GM12878 (cell line): ENCODE measurements around the gene GJA10. TPM values are rescaled to one million over a fixed set of nuclear protein-coding genes. Genes with fewer than 3 reads are reported as not detected.

Experiments
- ATAC-seq: fragments of 200-7000 bp; cut with Tn5 transposase; 3 replicates; pipeline ENCODE4 v1.9.1; 2020; ENCODE audit warnings: mild to moderate bottlenecking, moderate library complexity
- BruUV-seq: library from RNA; stranded (reverse); fragments of 400-500 nt; replicated peaks from 2 replicates; lab custom pipeline; 2021; lab: Mats Ljungman, UMichigan
- CTCF ChIA-PET: fragments of 300-600 bp; sonication (Branson Sonifier 250); formaldehyde crosslinking; extraction: SDS; loops from one replicate; lab custom pipeline; 2021; ENCODE audit warnings: inconsistent platforms; lab: Yijun Ruan, JAX
- POLR2A ChIA-PET: fragments of 350-600 bp; formaldehyde crosslinking; extraction: SDS; loops from one replicate; lab custom pipeline; 2021; ENCODE audit warnings: inconsistent platforms; lab: Charles Lee
- RAD21 ChIA-PET: fragments of 300-600 bp; sonication (Branson Sonifier 250); formaldehyde crosslinking; loops from one replicate; lab custom pipeline; 2023; ENCODE audit warnings: antibody characterized with exemption; ENCODE audit not compliant: unreplicated experiment; lab: Charles Lee
- SMC1A ChIA-PET: fragments of 300-600 bp; sonication (Branson Sonifier 250); formaldehyde crosslinking; loops from one replicate; lab custom pipeline; 2023; ENCODE audit not compliant: unreplicated experiment, uncharacterized antibody; lab: Charles Lee
- DNase-seq: peaks from one replicate; pipeline ENCODE4 v3.0.0-alpha.2; 2011; ENCODE audit warnings: low read depth, low spot score
- FAIRE-seq: peaks from 3 replicates; lab custom pipeline; 2011; peaks lifted over from hg19 to GRCh38; lab: Jason Lieb, UNC
- H2AFZ ChIP-seq: 2 replicates; pipeline ENCODE4 v1.6.0; 2011; ENCODE audit warnings: low read depth, low read length, control low read depth; ENCODE audit not compliant: control insufficient read depth
- H3K27ac ChIP-seq: 2 replicates; pipeline ENCODE4 v1.5.1; 2011; ENCODE audit warnings: control low read depth; ENCODE audit not compliant: control insufficient read depth, insufficient read depth
- H3K27me3 ChIP-seq, 2 experiments: replicated peaks in 1 of 2; 2 replicates each; pipeline versions ENCODE4 v1.6.0 to v1.6.1; 2011; ENCODE audit warnings: low read length in 1 of 2; ENCODE audit not compliant: control insufficient read depth in 2 of 2, insufficient read depth in 2 of 2
- H3K36me3 ChIP-seq, 2 experiments: 2 replicates each; pipeline ENCODE4 v1.5.1; 2011; ENCODE audit warnings: low read length in 1 of 2; ENCODE audit not compliant: control insufficient read depth in 2 of 2, insufficient read depth in 2 of 2
- H3K4me1 ChIP-seq: 2 replicates; pipeline ENCODE4 v1.6.1; 2011; ENCODE audit warnings: mild to moderate bottlenecking, low read length, moderate library complexity, mixed read lengths; ENCODE audit not compliant: control insufficient read depth, insufficient read depth
- H3K4me2 ChIP-seq: 2 replicates; pipeline ENCODE4 v1.6.0; 2011; ENCODE audit warnings: control low read depth; ENCODE audit not compliant: control insufficient read depth, insufficient read depth
- H3K4me3 ChIP-seq: fragments of 200-600 bp; sonication (generic); 2 replicates; pipeline ENCODE4 v1.5.1; 2016
- H3K79me2 ChIP-seq: 2 replicates; pipeline ENCODE4 v1.6.0; 2011; ENCODE audit warnings: low read length; ENCODE audit not compliant: control insufficient read depth, insufficient read depth
- H3K9ac ChIP-seq: 2 replicates; pipeline ENCODE4 v1.8.0; 2011; ENCODE audit warnings: low read length, control low read depth, mixed read lengths; ENCODE audit not compliant: control insufficient read depth, insufficient read depth
- H3K9me3 ChIP-seq: replicated peaks from 3 replicates; pipeline ENCODE4 v1.5.1; 2011; ENCODE audit warnings: mild to moderate bottlenecking, low read length; ENCODE audit not compliant: control insufficient read depth, insufficient read depth
- H4K20me1 ChIP-seq: 2 replicates; pipeline ENCODE4 v1.6.0; 2011; ENCODE audit not compliant: control insufficient read depth, insufficient read depth
- BMI1 ChIP-seq: fragments of 450-650 bp; IDR thresholded peaks from 2 replicates; pipeline ENCODE4 v1.6.1; 2016; ENCODE audit warnings: mild to moderate bottlenecking, moderate library complexity, borderline replicate concordance
- CBX3 ChIP-seq: fragments of 200-600 bp; sonication (generic); IDR thresholded peaks from 2 replicates; pipeline ENCODE4 v1.6.1; 2016; ENCODE audit warnings: low read depth, borderline replicate concordance
- CBX5 ChIP-seq: sonication (generic); IDR thresholded peaks from 2 replicates; pipeline ENCODE4 v1.6.1; 2016; ENCODE audit warnings: low read depth, moderate library complexity, mild to moderate bottlenecking, inconsistent platforms
- CEBPZ ChIP-seq: fragments of 150-350 bp; IDR thresholded peaks from 2 replicates; pipeline ENCODE4 v1.6.1; 2016; ENCODE audit warnings: low read depth, low read length
- CHD2 ChIP-seq: IDR thresholded peaks from 2 replicates; pipeline ENCODE4 v1.6.1; 2011; ENCODE audit warnings: low read depth, low read length, improper control_type of control experiment, borderline replicate concordance
- E2F4 ChIP-seq: IDR thresholded peaks from 2 replicates; pipeline ENCODE4 v1.6.1; 2012; ENCODE audit warnings: low read depth, low read length, improper control_type of control experiment
- E4F1 ChIP-seq: fragments of 450-650 bp; IDR thresholded peaks from 2 replicates; pipeline ENCODE4 v1.6.1; 2018; ENCODE audit warnings: borderline replicate concordance, mild to moderate bottlenecking; ENCODE audit not compliant: partially characterized antibody
- HDAC2 ChIP-seq: fragments of 200-600 bp; sonication (generic); IDR thresholded peaks from 2 replicates; pipeline ENCODE4 v1.6.1; 2017
- JUNB ChIP-seq: IDR thresholded peaks from 2 replicates; pipeline ENCODE4 v1.6.1; 2016; ENCODE audit warnings: antibody characterized with exemption, mild to moderate bottlenecking
- NKRF ChIP-seq: fragments of 450-650 bp; conservative IDR thresholded peaks from 2 replicates; pipeline ENCODE4 v1.6.1; 2017; ENCODE audit warnings: mild to moderate bottlenecking, moderate library complexity
- RCOR1 ChIP-seq: conservative IDR thresholded peaks from 2 replicates; pipeline ENCODE4 v1.6.1; 2012; ENCODE audit warnings: low read depth, low read length, improper control_type of control experiment
- SMAD1 ChIP-seq: fragments of 450-650 bp; IDR thresholded peaks from 2 replicates; pipeline ENCODE4 v1.6.1; 2018; ENCODE audit warnings: mild to moderate bottlenecking, low read depth; ENCODE audit not compliant: partially characterized antibody
- WGBS: methylation state at CpG from one replicate; pipeline ENCODE4 v1.1.6; 2016; ENCODE audit warnings: low lambda C conversion rate; ENCODE audit not compliant: insufficient replicate concordance, insufficient coverage; ENCODE audit errors: missing lambda C conversion rate; 5-methylcytosine and 5-hydroxymethylcytosine counted together
- in situ Hi-C: fragments of 300-500 bp; cut with MboI; formaldehyde crosslinking; loops from 9 replicates; pipeline ENCODE4 v1.14.3; 2018; ENCODE audit warnings: mixed read lengths
- intact Hi-C: fragments of 100-400 bp; cut with micrococcal nuclease; formaldehyde crosslinking; loops from one replicate; pipeline ENCODE4 v1.14.2; 2022; ENCODE audit not compliant: unreplicated experiment
- polyA plus RNA-seq, 11 experiments: library from polyadenylated mRNA; depleted of rRNA in 4 of 11; unstranded in 6 of 11; stranded (reverse) in 5 of 11; fragments of >200 nt; fragmentation: Nextera tagmentation in 4 of 11; fragmentation: Illumina TruSeq in 1 of 11; extraction: Ambion mirVana in 4 of 11; extraction: Trizol in 1 of 11; gene quantifications; 1 replicate in 1 of 11; 2 replicates in 10 of 11; pipeline versions ENCODE4 v1.2.1 to v1.2.3, GENCODE V29; 2011 to 2016; ENCODE audit warnings: inconsistent platforms in 2 of 11, missing spikeins in 2 of 11, low read depth in 1 of 11
- total RNA-seq, 4 experiments: library from RNA; depleted of rRNA in 3 of 4; stranded (reverse); fragments of >200 nt in 3 of 4; fragmentation: Illumina TruSeq in 1 of 4; extraction: Trizol in 1 of 4; gene quantifications; 2 replicates each; pipeline versions ENCODE4 v1.2.1 to v1.2.3, GENCODE V29; 2013 to 2021

The GJA10 gene
- total and polyA plus RNA-seq, 10 of the 15 experiments (the other 5 are each of a cell fraction or from before 2014, with no cell fraction given), result not detected

- Histone ChIP-seq H3K27ac (no peak overlapping the region), H4K20me1 (no peaks in the 10 kb centered on the region; the same call in 1 of the 2 replicates), H3K9me3 (peaks cover 2% of the 10 kb centered on the region; the same call in 2 of the 3 replicates), H3K27me3 (no peaks in the 10 kb centered on the region; a peak in 2 of 4 replicates), H3K36me3 (no peaks in the 10 kb centered on the region), H3K4me3 (no peak overlapping the region), H3K4me2 (no peak overlapping the region), H2AFZ (no peak overlapping the region), H3K9ac (no peak overlapping the region), H3K4me1 (no peaks in the 10 kb centered on the region), H3K79me2 (no peaks in the 10 kb centered on the region)
- ChIA-PET RAD21 (interaction anchor here (1.7 kb wide), 1 partner anchor 535 kb away, joined by 6 read pairs; no protein-coding TSS in a partner anchor), CTCF (interaction anchor here (1.5 to 6.9 kb wide), 2 partner anchors 449 to 533 kb away, joined by 4 to 193 read pairs; no protein-coding TSS in a partner anchor), POLR2A (no interaction called here), SMC1A (interaction anchor here (0.7 to 1.6 kb wide), 4 partner anchors 22 to 542 kb away, joined by 3 to 7 read pairs (median 3); no protein-coding TSS in a partner anchor)
- no peak for ATAC-seq
- in situ Hi-C loops, result loop anchor here (10.0 kb wide), 1 partner anchor 451 kb away; no protein-coding TSS in a partner anchor
- 33% methylated on average over 4 of the region's 4 CpGs for WGBS
- no peak for FAIRE-seq
- intact Hi-C loops, result loop anchor here (5.0 kb wide), 1 partner anchor 233 kb away; no protein-coding TSS in a partner anchor
- BruUV-seq, result no TSS peak
- no peak for DNase-seq
- no peak for TF ChIP-seq E2F4
- TF ChIP-seq CHD2, result no peak
- no peak for TF ChIP-seq JUNB
- no peak for TF ChIP-seq RCOR1
- TF ChIP-seq CEBPZ, result no peak
- no peak for TF ChIP-seq SMAD1
- TF ChIP-seq CBX3, result no peak
- no peak for TF ChIP-seq NKRF
- TF ChIP-seq CBX5, result no peak
- TF ChIP-seq E4F1, result no peak
- TF ChIP-seq BMI1, result no peak
- no peak for TF ChIP-seq HDAC2
Observed at GRCh38 chr6:89944181-89944755, 50.0 kb downstream of the GJA10 start.
